ENCODE measurements around the gene ATXN2.

DNA sequence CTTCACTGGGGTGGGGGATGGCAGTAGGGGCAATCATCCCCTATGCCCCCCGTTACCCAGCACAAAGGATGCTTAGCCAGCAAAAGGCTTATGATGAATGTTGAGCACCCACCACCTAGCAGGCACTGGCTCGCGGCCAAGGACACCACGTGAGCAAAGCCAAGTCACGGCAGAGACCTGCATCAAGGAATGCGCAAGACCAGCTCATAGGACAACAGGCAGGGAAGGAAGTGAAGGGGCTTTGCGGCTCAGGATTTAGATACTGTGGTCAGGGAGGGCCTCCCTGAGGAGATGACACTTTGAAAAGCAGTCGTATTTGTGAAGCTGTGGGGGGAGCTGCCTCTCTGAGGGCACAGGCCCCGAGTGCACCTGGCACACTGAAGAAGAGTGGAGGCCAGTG lies 160.6 kb downstream of the ATXN2 start:
- TF ChIP-seq GATA2 (IDR thresholded peaks at IDR 0.05; ENCODE audit: low read depth, low read length) (no peak), GATA3 (IDR thresholded peaks at IDR 0.05; ENCODE audit: low read depth, low read length) (no peak)
